T1000 (cell line): ENCODE data around the gene KCNK4.
A peak's percentile ranks its signal among the peaks of the same experiment; 100 is the strongest.

ENCODE experiments used
- DNase-seq: peaks from one replicate; lab custom pipeline; 2025; ENCODE audit warnings: mixed read lengths; lab: John Stamatoyannopoulos, UW

KCNK4 gene

DNA sequence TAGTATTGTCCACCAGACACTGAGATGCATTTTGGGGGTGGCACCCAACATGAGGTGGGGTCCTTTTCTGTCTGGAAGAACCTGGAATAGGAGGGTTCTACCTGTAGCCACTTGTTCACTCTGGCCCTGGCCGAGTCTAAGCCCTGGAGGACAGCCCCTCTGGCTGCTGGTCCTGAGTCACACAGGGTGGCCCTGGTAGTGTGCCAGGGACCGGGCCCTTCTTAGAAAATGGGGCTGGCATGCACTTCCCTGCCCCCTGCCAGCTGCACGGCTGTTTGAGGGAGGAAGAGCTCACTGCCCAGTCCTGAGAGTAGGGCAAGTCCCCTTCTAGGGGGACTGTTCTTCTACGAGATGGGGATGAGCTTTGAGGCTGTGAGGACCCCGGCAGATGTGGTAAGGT lies 37.6 kb upstream of the KCNK4 start:
- no peak for DNase-seq

DNA sequence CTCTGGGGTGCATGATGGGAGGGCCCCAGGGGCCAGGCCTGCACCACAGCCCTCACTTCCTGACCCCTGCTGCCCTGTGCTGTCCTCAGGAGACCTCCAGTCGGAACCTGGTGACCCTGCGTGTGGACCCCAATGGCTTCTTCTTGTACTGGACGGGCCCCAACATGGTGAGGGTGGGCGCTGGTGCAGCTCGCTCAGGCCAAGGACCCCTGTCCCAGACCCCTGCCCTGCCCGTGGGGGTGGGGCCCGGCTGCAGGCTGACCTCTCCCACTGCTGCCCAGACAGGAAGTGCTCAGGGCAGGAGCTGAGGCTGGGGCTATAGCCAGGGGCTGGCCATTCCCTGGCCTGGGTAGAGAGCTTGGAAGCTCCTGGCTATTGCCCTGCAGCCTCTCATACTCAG lies 36.8 kb upstream of the KCNK4 start:
- DNase-seq = no peak

DNA sequence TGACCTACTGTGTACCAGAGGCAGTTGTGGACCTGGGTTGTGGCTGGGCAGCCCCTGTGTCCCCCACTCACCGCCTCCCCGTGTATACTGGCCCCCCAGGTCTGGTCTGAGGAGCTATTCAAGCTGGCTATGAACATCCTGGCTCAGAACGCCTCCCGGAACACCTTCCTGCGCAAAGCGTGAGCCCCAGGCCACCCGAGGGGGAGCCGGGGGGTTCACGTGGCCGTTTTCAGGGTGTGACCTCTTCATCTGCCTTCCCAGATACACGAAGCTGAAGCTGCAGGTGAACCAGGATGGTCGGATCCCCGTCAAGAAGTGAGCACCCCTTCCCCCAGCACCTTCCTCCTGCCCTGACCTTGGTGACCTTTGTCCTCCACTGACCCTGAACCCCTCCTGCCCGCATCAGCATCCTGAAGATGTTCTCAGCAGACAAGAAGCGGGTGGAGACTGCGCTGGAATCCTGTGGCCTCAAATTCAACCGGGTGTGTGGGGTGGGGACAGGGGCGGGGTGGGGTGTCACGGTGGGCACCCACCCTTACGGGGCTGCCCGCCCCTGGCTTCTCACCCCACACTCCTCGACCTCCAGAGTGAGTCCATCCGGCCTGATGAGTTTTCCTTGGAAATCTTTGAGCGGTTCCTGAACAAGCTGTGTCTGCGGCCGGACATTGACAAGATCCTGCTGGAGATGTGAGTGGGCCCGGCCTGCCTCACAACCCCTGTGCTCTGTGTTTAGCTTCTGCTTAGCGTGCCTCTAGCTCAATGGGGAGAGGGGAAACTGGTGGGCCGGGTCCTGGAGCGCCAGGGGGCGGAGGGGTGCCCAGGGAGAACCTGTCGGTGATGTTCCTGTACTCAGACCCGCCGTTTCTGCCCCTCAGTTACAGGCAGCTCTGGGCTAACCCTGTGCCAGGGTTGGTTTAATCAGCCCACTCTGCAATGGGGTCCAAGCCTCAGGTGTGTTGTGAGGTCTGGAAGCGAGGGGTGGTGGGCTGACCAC lies 35.7 kb upstream of the KCNK4 start:
- DNase-seq = no peak

DNA sequence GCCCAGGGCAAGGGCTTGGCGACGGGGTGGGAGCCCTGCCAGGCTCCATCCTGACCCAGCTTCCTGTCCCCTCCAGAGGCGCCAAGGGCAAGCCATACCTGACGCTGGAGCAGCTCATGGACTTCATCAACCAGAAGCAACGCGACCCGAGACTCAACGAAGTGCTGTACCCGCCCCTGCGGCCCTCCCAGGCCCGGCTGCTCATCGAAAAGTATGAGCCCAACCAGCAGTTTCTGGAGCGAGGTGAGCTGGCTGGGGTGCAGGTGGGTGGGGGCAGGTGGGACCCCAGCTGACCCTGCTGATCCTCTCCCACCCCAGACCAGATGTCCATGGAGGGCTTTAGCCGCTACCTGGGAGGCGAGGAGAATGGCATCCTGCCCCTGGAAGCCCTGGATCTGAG lies 34.8 kb upstream of the KCNK4 start:
- no peak for DNase-seq

DNA sequence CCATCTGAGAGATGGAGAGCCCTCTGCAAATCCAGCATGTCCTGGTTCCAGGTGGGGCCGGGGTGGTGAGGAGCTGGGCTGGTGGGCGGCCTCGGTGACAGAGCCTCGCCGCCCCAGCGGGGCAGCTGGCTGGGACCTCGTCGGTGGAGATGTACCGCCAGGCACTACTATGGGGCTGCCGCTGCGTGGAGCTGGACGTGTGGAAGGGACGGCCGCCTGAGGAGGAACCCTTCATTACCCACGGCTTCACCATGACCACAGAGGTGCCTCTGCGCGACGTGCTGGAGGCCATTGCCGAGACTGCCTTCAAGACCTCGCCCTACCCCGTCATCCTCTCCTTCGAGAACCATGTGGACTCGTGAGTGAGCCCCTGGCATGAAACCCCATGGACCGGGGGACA lies 32.7 kb upstream of the KCNK4 start:
- no peak for DNase-seq

DNA sequence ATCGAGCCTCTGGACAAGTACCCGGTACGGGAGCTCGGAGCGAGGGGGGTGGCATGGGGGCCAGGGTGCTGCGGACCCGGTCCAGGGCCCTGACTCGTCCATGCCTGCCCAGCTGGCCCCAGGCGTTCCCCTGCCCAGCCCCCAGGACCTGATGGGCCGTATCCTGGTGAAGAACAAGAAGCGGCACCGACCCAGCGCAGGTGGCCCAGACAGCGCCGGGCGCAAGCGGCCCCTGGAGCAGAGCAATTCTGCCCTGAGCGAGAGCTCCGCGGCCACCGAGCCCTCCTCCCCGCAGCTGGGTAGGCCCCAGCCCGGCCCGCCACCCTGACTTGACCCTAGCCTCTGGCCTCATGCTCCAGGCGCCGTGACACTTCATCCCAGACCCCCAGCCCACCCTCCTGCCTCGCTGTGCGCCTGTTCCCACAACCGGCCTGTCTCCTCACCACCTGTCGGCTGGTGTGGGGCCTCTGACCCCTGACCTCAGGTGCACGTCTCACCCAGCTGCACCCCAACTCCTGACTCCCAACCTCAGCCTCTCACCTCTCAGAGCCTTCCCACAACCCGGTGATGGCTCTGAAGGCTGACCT lies 32.1 kb upstream of the KCNK4 start:
- DNase-seq = no peak

DNA sequence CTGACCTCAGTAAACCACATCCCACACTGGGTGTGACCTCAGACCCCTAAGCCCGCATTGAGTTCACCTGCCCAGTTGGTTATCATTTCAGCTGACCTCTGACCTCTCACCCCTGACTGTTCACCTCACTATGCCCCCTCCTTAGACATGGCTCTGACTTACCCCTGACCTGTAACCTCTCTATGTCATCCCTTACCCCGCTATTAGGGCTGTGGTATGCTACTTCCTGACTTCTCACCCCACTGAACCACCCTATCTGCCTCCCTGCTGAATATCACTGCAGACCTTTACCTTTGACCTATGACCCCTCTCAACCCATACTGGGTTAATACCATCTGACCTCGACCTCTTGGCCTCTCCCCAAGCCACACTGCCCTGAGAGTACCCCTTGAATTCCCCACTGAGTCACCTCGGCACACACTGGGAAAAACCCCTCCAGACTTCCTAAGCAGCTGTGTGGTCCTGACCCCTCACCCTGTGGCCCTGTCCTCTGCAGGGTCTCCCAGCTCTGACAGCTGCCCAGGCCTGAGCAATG lies 31.5 kb upstream of the KCNK4 start:
- no peak for DNase-seq

DNA sequence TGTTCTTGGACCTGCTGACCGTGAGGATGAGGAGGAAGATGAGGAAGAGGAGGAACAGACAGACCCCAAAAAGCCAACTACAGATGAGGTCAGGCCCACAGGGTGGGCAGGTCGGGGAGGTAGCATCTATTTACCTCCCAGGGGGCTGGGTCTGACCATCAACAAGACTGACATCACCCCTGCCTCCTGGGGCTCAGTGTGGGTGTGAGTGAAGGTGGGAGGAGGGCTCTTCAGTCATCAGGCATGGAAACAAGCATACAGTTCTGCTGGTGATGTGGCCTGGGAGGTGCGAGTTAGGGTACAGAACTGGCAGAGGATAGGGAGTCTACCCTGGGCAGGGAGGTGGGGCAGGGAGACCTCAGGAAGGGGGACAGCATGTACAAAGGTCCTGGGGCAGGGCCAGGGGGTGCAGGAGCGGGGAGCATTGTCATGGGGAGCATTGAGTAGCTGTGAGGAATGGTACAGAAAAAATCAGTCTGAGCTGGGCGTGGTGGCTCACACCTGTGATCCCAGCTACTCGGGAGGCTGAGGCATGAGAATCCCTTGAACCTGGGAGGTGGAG lies 30.9 kb upstream of the KCNK4 start:
- DNase-seq = no peak

DNA sequence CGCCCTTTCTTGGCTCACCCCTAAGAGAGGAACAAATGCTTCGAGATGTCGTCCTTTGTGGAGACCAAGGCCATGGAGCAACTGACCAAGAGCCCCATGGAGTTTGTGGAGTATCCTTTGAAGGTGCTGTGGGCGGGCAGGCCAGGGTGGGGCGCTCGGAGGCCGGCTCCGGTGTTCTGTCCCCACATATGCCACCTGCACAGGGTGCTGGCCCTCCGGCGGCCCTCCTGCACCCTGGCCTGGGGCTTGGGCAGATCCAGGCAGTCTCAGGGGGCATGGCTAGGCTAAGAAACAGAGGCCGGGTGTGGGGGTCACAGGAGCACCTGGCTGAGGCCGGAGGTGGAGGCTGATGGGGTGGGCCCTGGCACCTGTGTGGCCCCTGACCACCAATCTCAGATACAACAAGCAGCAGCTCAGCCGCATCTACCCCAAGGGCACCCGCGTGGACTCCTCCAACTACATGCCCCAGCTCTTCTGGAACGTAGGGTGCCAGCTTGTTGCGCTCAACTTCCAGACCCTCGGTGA lies 29.5 kb upstream of the KCNK4 start:
- no peak for DNase-seq

DNA sequence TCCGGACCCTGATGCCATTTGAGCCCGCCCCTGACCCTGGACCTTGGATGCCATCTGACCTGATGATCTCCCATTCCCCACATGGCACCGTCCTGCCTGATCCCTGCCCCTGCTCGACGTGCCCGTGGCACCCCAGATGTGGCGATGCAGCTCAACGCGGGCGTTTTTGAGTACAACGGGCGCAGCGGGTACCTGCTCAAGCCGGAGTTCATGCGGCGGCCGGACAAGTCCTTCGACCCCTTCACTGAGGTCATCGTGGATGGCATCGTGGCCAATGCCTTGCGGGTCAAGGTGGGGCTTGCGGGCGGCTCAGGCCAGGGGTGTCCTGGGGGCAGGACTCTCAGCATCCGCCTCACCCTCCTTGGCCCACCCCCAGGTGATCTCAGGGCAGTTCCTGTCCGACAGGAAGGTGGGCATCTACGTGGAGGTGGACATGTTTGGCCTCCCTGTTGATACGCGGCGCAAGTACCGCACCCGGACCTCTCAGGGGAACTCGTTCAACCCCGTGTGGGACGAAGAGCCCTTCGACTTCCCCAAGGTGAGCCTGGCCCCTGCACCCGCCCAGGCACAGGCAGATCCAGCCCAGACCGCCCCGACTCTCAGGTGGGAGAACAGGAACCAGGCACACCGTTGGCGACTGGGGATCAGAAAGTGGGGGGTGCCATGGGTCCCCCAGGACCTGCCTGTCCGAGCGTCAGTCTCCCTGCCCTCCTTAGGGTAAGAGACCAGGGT lies 28.7 kb upstream of the KCNK4 start:
- DNase-seq = no peak

DNA sequence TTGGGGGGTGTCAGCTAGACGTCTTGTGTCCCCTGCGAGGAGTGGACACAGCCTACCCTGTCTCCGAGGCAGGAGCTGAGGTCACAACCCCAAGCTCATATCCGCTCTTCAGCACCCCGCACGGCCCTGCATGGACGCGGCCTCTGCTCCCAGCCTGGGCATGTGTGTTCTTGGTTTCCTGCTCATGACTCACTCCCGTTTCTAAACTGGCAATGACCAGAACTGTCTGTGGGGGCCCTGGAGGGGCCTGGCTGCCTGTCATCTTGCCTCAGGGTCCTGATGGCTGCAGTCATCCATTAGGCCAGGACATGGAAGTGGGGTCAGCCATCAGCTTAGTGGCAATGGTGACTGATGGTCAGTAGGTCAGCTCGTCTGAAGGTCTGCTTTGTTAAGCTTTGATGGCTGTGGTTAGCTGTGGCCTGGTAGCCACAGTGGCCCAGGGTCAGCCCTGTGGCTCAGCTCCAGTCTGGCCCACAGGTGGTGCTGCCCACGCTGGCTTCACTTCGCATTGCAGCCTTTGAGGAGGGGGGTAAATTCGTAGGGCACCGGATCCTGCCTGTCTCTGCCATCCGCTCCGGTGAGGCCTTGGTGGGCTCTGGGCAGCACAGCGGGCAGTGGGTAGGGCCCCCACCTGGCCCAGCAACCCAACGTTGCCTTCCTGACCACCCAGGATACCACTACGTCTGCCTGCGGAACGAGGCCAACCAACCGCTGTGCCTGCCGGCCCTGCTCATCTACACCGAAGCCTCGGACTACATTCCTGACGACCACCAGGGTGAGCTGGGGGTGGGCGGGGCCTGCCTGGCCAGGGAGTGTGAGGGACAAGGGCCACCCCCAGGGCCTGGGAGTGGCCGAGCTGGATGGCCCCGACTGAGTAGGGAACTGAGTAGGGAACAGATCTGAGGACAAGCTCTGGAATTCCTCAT lies 27.8 kb upstream of the KCNK4 start:
- peak; percentile 41 for DNase-seq

DNA sequence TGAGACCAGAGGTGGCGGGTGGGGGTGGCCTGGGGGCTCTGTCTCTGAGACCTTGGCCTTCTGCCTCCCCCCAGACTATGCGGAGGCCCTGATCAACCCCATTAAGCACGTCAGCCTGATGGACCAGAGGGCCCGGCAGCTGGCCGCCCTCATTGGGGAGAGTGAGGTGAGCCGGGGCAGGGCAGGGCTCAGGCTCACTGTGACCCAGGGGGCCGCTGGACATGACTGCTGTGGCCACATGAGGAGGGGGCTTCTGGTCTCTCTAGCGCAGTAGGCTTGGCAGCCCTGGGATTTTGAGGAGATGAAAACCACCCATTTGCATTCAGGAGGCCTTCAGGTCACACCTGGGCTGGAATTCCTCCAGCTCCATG lies 27.2 kb upstream of the KCNK4 start:
- no peak for DNase-seq

DNA sequence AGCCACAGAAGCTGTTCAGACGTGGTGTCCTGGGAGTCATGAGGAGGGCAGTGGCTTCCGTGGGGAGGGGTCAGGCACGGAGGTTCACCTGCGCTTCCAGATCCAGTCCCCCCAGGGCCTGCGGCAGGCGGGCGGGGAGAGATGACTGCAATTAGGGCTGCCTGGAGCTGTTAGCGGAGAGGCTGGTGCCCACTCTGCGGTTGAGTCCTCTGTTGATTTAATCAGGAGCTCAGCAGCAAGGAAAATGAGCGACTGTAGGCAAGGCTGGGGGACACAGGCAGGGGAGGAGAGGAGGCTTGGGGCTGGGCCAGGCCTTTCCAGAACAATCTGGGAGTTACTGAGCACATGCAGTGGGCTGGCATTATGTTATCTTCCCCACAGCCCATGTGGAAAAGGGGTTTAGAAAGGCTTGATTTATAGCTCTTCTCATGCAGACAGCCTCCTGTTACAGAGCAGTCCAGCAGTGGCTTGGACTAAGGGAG lies 26.7 kb upstream of the KCNK4 start:
- no peak for DNase-seq

DNA sequence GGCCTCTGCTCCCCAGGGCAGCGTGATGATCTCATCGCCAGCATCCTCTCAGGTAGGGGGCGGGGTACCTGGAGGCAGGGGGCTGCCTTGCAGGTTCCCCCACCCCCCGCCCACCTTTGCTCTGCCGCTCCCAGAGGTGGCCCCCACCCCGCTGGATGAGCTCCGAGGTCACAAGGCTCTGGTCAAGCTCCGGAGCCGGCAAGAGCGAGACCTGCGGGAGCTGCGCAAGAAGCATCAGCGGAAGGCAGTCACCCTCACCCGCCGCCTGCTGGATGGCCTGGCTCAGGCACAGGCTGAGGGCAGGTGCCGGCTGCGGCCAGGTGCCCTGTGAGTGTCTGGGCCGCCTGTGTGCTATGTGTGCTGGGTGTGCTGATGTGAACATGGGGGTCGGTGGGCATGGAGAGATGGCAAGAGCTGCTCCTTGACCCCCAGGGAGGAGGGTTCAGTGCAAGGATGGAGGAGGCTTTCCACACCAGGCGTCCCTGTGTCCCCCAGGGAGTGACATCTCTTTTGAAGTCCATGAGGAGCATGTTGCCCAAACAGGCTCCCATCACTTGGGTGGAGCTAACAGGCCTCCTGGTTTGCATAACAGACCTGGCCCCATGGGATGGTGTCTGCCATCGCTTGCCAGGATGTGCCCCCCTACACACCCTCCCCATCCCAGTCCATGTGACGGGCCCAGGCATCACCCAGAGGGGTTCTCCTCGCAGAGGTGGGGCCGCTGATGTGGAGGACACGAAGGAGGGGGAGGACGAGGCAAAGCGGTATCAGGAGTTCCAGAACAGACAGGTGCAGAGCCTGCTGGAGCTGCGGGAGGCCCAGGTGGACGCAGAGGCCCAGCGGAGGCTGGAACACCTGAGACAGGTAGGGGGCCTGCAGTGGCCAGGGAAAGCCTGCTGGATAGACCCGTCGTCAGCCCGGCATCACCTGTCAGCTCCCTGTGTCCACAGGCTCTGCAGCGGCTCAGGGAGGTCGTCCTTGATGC lies 25.6 kb upstream of the KCNK4 start:
- DNase-seq = no peak

DNA sequence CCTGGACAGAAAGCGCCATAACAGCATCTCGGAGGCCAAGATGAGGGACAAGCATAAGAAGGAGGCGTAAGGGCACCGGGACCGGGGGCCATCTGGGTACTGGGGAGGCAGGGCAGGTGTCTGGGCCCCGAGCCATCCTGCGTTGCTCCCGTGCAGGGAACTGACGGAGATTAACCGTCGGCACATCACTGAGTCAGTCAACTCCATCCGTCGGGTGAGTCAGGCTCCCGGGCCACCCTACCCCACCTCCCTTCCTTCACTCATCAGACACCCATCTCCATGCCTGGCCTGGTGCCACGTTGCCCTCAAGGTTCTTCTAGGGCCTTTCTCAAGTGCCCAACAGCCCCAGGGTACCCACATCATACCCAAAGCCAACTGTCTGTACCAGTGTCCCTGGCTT lies 24.8 kb upstream of the KCNK4 start:
- DNase-seq = peak; percentile 57

DNA sequence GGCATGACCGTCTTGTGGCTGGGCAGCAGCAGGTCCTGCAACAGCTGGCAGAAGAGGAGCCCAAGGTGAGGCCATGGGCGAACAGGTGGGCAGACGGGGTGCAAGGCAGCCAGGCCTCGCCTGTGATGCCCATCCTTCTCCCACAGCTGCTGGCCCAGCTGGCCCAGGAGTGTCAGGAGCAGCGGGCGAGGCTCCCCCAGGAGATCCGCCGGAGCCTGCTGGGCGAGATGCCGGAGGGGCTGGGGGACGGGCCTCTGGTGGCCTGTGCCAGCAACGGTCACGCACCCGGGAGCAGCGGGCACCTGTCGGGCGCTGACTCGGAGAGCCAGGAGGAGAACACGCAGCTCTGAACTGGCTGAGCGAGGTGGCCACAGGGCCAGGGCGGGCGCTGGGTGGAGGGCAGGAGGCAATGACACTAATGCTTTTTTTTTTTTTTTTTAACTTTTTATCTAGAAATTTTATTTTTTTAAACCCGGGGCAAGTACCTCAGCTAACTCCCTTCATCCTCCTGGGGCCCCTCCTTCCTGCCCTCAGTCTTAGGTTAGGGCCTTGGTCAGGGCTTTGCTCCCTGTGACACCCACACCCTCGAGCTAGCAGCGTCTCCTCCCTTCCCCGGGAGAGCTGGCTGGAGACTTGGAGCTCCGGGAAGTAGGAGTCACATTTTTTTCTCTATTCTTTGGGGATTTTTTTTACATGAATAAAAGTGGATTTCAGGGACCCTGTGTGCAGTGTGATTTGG lies 23.7 kb upstream of the KCNK4 start:
- no peak for DNase-seq

DNA sequence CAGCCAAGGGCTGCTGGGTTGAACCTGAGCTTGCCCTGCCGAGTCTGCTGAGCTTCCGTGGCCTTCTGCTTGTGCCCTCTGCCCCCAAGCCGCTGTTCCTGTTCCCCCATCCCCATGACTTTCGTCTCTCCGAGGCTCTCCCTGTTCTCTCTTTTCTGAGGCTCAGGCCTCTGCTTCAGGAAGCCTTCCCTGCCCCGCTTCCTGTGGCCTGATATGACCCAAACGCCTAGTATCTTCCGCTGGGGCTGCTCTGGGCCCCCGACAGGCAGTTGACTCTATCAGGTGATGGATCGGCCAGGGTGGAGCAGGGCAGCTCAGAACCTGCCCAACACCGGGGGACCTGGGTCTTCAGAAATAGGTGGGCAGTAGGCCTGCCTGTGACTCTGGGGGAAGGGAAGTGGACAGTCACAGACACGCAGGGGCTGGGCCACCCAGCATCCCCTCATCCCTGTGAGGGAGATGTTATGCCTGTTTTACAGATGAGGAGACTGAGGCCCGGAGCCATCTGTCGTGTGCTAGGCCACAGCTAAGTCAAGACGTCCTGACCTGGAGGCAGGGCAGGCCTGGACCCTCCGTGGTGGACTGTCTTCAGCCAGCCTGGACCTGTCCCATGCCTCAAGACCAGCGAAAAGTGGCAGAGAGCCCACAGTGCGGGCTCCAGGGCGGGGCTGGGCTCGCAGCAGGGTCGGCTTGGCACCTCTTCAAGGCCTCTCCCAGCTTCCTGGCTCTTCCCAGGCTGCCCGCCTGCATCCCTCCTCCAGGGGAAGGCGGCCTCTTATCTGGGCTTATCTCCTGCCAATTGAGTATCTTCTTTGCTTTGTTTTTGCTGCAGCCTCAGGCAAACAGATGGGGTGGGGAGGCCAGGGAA lies 22.8 kb upstream of the KCNK4 start:
- DNase-seq = peak; percentile 30
